Omental fat pad (tissue), 4 donors: ENCODE data around the gene TMUB2. TPM values are rescaled to one million over a fixed set of nuclear protein-coding genes. Genes with fewer than 3 reads are reported as not detected.
"Not testable (repeated sequence)": the region's sequence is repeated elsewhere in the genome, so short reads cannot be mapped to it uniquely, and the experiment has no call there.

ENCODE experiments used
- ATAC-seq: fragments of 150-250 bp; one replicate; pipeline ENCODE4 v1.9.1; 2016; ENCODE audit warnings: mild to moderate bottlenecking, moderate library complexity; ENCODE audit not compliant: low FRiP score
- DNase-seq: peaks from one replicate; pipeline ENCODE4 v3.0.0-alpha.2; 2019; ENCODE audit warnings: low spot score
- CTCF ChIP-seq, 3 donors: fragments of 450-650 bp; IDR thresholded peaks; one replicate each; pipeline ENCODE4 v1.5.1; 2016 to 2017; ENCODE audit warnings: antibody characterized with exemption in 3 of 3, mild to moderate bottlenecking in 3 of 3, moderate library complexity in 2 of 3
- total RNA-seq, 4 donors: library from RNA; depleted of rRNA; stranded (reverse); fragments of >200 nt; gene quantifications; one replicate each; pipeline ENCODE4 v1.1.0, GENCODE V29; 2016

Gene TMUB2
- total RNA-seq, 4 donors from 2014 or later: 31.7 to 41.2 (median 35.8) TPM

GRCh38 chr17:44229090-44229489 lies 42.3 kb downstream of the TMUB2 start:
- no peak for ATAC-seq
- no peak for DNase-seq
- TF ChIP-seq CTCF (IDR thresholded peaks at IDR 0.05): no peak

GRCh38 chr17:44230140-44230539 lies 43.4 kb downstream of the TMUB2 start:
- ATAC-seq (no peak), DNase-seq (no peak)
- TF ChIP-seq CTCF (IDR thresholded peaks at IDR 0.05): no peak

DNA sequence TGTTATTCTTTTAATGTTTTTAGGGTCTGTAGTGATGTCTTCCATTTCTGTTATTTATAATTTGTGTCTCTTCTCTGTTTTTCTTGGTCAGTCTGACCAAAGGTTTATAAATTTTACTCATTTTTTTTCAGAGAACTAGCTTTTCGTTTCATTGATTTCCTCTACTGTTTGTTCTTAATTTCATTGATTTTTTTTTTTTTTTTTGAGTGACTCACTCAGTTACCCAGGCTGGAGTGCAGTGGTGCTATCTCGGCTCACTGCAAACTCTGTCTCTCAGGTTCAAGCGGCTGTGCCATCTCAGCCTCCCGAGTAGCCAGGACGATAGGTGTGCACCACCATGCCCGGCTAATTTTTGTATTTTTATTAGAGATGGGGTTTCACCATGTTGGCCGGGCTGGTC lies 45.3 kb downstream of the TMUB2 start:
- TF ChIP-seq CTCF (IDR thresholded peaks at IDR 0.05): no peak
- ATAC-seq (no peak), DNase-seq (no peak)

DNA sequence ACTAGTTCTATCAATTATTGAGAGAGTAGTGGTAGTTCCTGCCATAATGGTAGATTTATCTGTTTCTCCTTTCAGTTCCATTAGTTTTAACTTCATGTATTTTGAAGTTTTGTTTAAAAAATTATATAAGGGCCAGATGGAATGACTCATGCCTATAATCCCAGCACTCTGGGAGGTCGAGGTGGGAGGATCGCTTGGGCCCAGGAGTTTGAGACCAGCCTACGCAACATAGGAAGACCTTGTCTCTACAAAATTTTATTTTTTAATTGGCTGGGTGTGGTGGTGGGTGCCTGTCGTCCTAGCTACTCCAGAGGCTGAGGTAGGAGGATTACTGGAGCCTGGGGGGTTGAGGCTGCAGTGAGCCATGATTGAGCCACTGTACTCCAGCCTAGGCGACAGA lies 46.8 kb downstream of the TMUB2 start:
- TF ChIP-seq CTCF (IDR thresholded peaks at IDR 0.05): no peak
- DNase-seq: no peak
- ATAC-seq: no peak

GRCh38 chr17:44235583-44235936 lies 48.8 kb downstream of the TMUB2 start:
- DNase-seq: no peak
- ATAC-seq: no peak
- TF ChIP-seq CTCF (IDR thresholded peaks at IDR 0.05): no peak

DNA sequence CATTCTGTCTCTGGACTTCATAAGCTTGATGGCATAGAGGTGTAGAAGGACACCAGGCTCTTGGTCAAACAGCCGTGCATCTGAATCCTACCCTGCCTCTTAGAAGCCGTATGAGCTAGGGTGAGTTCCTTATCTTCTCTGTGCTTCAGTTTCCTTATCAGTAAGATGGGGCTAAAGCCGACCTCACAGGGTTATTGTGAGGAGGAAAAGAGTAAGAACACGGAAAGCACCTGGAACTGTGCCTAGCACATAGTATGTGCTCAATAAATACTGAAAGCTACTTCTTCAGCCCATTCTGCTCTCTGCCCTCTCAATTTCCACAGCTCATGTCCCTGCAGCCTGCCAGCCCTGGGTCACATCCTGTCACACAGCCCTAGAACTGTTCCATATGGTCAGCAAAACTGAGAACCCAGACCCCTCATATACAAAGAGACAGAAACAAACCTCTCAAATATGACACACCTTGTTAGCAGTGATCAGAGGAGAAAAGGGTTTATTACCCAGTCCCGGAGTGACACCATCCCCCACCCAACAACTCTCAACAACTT lies 49.7 kb downstream of the TMUB2 start:
- ATAC-seq: no peak
- no peak for TF ChIP-seq CTCF (IDR thresholded peaks at IDR 0.05)
- no peak for DNase-seq

GRCh38 chr17:44237886-44238285 lies 51.1 kb downstream of the TMUB2 start:
- not testable (repeated sequence) for ATAC-seq

More at GRCh38 chr17:44237886-44238285, 51.1 kb downstream of the TMUB2 start:
- not testable (repeated sequence) for DNase-seq
